T47D (cell line): Measurements from ENCODE around the gene ELF3.
"Not testable (repeated sequence)": the region's sequence is repeated elsewhere in the genome, so short reads cannot be mapped to it uniquely, and the experiment has no call there.

Experiments used
- DNase-seq, 2 experiments: peaks; one replicate each; pipeline versions ENCODE4 v3.0.0 to v3.0.0-alpha.2; 2011 to 2012; ENCODE audit warnings: low read depth in 1 of 2, low spot score in 1 of 2
- JUND ChIP-seq: IDR thresholded peaks from 2 replicates; pipeline ENCODE4 v1.6.1; 2012; ENCODE audit warnings: low read depth
- in situ Hi-C: cut with HindIII; loops from 2 replicates; pipeline ENCODE4 v1.10.0; 2016; ENCODE audit warnings: low sequenced_read_pairs, low pct_unique_long_range_greater_than_20kb

ELF3 gene

GRCh38 chr1:202010180-202011015 is at the start of gene ELF3:
TSS of gene ELF3 (plus strand) at chr1:202010587. CDS start at chr1:202011137, 550 bp downstream.
- in situ Hi-C loops = no loop called here
- 0 out of 2 replicates have a peak, but pooled peaks have one; percentile 72 for TF ChIP-seq JUND
- peak; percentile 95 to 100 for DNase-seq

- in situ Hi-C loops, DNase-seq: not testable (repeated sequence)
Measured at GRCh38 chr1:201962382-201962781, 48.0 kb upstream of the ELF3 start.

- no peak for TF ChIP-seq JUND
- no peak for DNase-seq
- in situ Hi-C loops = no loop called here
Measured at GRCh38 chr1:201964261-201964660, 46.1 kb upstream of the ELF3 start.

- DNase-seq = no peak
- in situ Hi-C loops = no loop called here
- no peak for TF ChIP-seq JUND
Measured at GRCh38 chr1:201966171-201966570, 44.2 kb upstream of the ELF3 start.

GRCh38 chr1:201968202-201968925 is 42.0 kb upstream of the ELF3 start:
- DNase-seq = no peak
- no peak for TF ChIP-seq JUND
- in situ Hi-C loops = no loop called here

- in situ Hi-C loops = no loop called here
- no peak for TF ChIP-seq JUND
- no peak for DNase-seq
Measured at GRCh38 chr1:201970334-201971159, 39.8 kb upstream of the ELF3 start.

GRCh38 chr1:201982082-201982622 is 28.2 kb upstream of the ELF3 start:
- in situ Hi-C loops = no loop called here
- no peak for TF ChIP-seq JUND
- no peak for DNase-seq

- DNase-seq = peak; percentile 89 to 93
- in situ Hi-C loops = no loop called here
- no peak for TF ChIP-seq JUND
Measured at GRCh38 chr1:201982623-201983379, 27.6 kb upstream of the ELF3 start, which contains the start of gene RNPEP. TSS of gene RNPEP (plus strand) at chr1:201982648. CDS start at chr1:201982667, 19 bp downstream.

- no peak for TF ChIP-seq JUND
- DNase-seq = no peak
- in situ Hi-C loops = no loop called here
Measured at GRCh38 chr1:201983380-201983805, 27.0 kb upstream of the ELF3 start.

GRCh38 chr1:201984446-201984845 is 25.9 kb upstream of the ELF3 start:
- in situ Hi-C loops = no loop called here
- no peak for TF ChIP-seq JUND
- no peak for DNase-seq

GRCh38 chr1:201985355-201985754 is 25.0 kb upstream of the ELF3 start:
- no peak for DNase-seq
- in situ Hi-C loops = no loop called here
- TF ChIP-seq JUND = no peak

- no peak for DNase-seq
- no peak for TF ChIP-seq JUND
- in situ Hi-C loops = no loop called here
Measured at GRCh38 chr1:201988601-201989000, 21.8 kb upstream of the ELF3 start.
